Kidney (tissue), 14 donors: ENCODE results near the gene AAGAB. TPM values are rescaled to one million over a fixed set of nuclear protein-coding genes. Genes with fewer than 3 reads are reported as not detected.
A peak's percentile ranks its signal among the peaks of the same experiment; 100 is the strongest.

Source experiments
- DNase-seq, 5 donors: peaks; one replicate each; pipeline ENCODE4 v3.0.0-alpha.2; 2013 to 2020
- FAIRE-seq: peaks from 2 replicates; lab custom pipeline; 2012; peaks lifted over from hg19 to GRCh38; lab: Jason Lieb, UNC
- H3K27ac ChIP-seq, 2 donors: one replicate each; pipeline ENCODE4 v1.7.0; 2013; ENCODE audit warnings: low read depth in 2 of 2, low read length in 2 of 2, inconsistent platforms in 1 of 2
- H3K27me3 ChIP-seq: one replicate; pipeline ENCODE4 v1.7.1; 2013; ENCODE audit warnings: low read length, inconsistent platforms; ENCODE audit not compliant: control insufficient read depth, insufficient read depth
- H3K36me3 ChIP-seq, 3 donors: one replicate each; pipeline versions ENCODE4 v1.7.0 to v1.7.1; 2013; ENCODE audit warnings: low read length in 3 of 3, control low read depth in 1 of 3, inconsistent platforms in 1 of 3; ENCODE audit not compliant: insufficient read depth in 3 of 3, control insufficient read depth in 2 of 3
- H3K4me1 ChIP-seq, 3 donors: one replicate each; pipeline versions ENCODE4 v1.7.0 to v1.7.1; 2013; ENCODE audit warnings: low read length in 3 of 3, inconsistent platforms in 1 of 3, low read depth in 1 of 3; ENCODE audit not compliant: control insufficient read depth in 2 of 3, insufficient read depth in 2 of 3
- H3K4me3 ChIP-seq, 3 donors: one replicate each; pipeline versions ENCODE4 v1.7.0 to v1.8.1; 2013; ENCODE audit warnings: low read length in 3 of 3, control low read depth in 1 of 3, inconsistent platforms in 1 of 3
- H3K9ac ChIP-seq, 3 donors: one replicate each; pipeline versions ENCODE4 v1.7.0 to v1.7.1; 2013; ENCODE audit warnings: low read length in 3 of 3, control low read depth in 1 of 3, inconsistent platforms in 1 of 3
- H3K9me3 ChIP-seq, 3 donors: one replicate each; pipeline versions ENCODE4 v1.7.0 to v1.7.1; 2013; ENCODE audit warnings: low read length in 3 of 3, control low read depth in 1 of 3, inconsistent platforms in 1 of 3; ENCODE audit not compliant: control insufficient read depth in 2 of 3, insufficient read depth in 1 of 3
- intact Hi-C: fragments of 100-400 bp; cut with DNase I; formaldehyde crosslinking; loops from one replicate; pipeline ENCODE4 v1.11.1; 2022
- polyA plus RNA-seq: library from polyadenylated mRNA; stranded (reverse); fragments of 350-450 nt; fragmentation: Illumina TruSeq; extraction: RNeasy Lipid Tissue Mini Kit (QIAGEN cat#74804); gene quantifications from one replicate; pipeline ENCODE4 v1.2.3, GENCODE V29; 2014; ENCODE audit warnings: low read depth, low replicate concordance; ENCODE audit not compliant: insufficient read depth
- total RNA-seq: library from RNA; stranded (reverse); fragmentation: NEBNext Ultra II Directional; extraction: Animal tissue kit (Norgen Biotek cat#: 25700); gene quantifications from one replicate; pipeline ENCODE4 v1.2.1, GENCODE V29; 2021
- TF ChIP-seq, protein P1 (sequence below): IDR thresholded peaks from 3 replicates; pipeline ENCODE4 v1.5.1; 2012; ENCODE audit warnings: mild to moderate bottlenecking, moderate library complexity, borderline replicate concordance; ENCODE audit not compliant: insufficient read depth; ENCODE audit errors: extremely low read depth
- donor health status: control.
- donor health status: control.
- donor health status: control.
- donor health status: control.
- donor health status: control.
- donor health status: DM: yes; HTN: yes; CAD: no.
- donor health status: Normal renal cell carcinoma (clear cell type).

The AAGAB gene
- total and polyA plus RNA-seq, 2 donors from 2014 or later, result 40.7 to 44.0 TPM

DNA sequence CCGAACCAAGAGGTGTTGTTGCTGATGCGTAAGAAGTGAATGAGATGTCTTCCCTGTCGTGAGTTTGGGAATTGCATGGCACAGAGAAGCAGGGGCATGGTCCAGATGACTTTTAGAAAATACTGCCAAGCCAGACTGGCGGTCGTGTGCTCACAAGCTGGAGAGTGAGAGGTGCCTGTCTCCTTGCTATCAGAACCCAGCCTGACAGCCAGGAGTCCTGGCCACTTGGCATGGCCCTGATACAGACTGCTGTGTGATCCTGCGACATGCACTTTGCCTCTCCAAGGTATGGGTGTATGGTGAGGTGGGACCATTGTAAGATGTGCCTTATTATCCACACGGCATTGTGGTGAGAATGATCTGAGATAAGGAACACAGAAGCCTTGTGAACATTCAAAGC lies 96.1 kb downstream of the AAGAB start:
- TF ChIP-seq, protein P1, sequence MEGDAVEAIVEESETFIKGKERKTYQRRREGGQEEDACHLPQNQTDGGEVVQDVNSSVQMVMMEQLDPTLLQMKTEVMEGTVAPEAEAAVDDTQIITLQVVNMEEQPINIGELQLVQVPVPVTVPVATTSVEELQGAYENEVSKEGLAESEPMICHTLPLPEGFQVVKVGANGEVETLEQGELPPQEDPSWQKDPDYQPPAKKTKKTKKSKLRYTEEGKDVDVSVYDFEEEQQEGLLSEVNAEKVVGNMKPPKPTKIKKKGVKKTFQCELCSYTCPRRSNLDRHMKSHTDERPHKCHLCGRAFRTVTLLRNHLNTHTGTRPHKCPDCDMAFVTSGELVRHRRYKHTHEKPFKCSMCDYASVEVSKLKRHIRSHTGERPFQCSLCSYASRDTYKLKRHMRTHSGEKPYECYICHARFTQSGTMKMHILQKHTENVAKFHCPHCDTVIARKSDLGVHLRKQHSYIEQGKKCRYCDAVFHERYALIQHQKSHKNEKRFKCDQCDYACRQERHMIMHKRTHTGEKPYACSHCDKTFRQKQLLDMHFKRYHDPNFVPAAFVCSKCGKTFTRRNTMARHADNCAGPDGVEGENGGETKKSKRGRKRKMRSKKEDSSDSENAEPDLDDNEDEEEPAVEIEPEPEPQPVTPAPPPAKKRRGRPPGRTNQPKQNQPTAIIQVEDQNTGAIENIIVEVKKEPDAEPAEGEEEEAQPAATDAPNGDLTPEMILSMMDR, result no peak
- Histone ChIP-seq H3K9me3 (no peaks in the 10 kb centered on the region), H3K4me1 (peaks cover 0 to 11% (median 7%) of the 10 kb centered on the region in 3 donors), H3K4me3 (no peak overlapping the region), H3K9ac (no peak overlapping the region), H3K36me3 (no peaks in the 10 kb centered on the region), H3K27ac (no peak overlapping the region), H3K27me3 (no peaks in the 10 kb centered on the region)
- FAIRE-seq (no peak), DNase-seq (no peak)
- intact Hi-C loops, result no loop called here

GRCh38 chr15:67157521-67158252 lies 96.8 kb downstream of the AAGAB start:
- Histone ChIP-seq H3K4me1 (peaks cover 0 to 13% (median 7%) of the 10 kb centered on the region in 3 donors), H3K9me3 (no peaks in the 10 kb centered on the region), H3K27me3 (no peaks in the 10 kb centered on the region), H3K27ac (no peak overlapping the region), H3K4me3 (no peak overlapping the region), H3K36me3 (no peaks in the 10 kb centered on the region), H3K9ac (no peak overlapping the region)
- DNase-seq (peak in 1 of 5 donors; percentile 67), FAIRE-seq (no peak)
- intact Hi-C loops, result no loop called here
- TF ChIP-seq, protein P1, result no peak

GRCh38 chr15:67156834-67157233 lies 97.6 kb downstream of the AAGAB start:
- FAIRE-seq (no peak), DNase-seq (no peak)
- H3K9ac ChIP-seq, result no peak overlapping the region
- H3K9me3 ChIP-seq, result no peaks in the 10 kb centered on the region
- peaks cover 0 to 11% (median 7%) of the 10 kb centered on the region in 3 donors for H3K4me1 ChIP-seq
- intact Hi-C loops, result no loop called here
- no peaks in the 10 kb centered on the region for H3K27me3 ChIP-seq
- H3K4me3 ChIP-seq, result no peak overlapping the region
- TF ChIP-seq, protein P1, result no peak
- H3K36me3 ChIP-seq, result no peaks in the 10 kb centered on the region
- H3K27ac ChIP-seq, result no peak overlapping the region
